ENCODE measurements around the gene GOLGA2. TPM values are rescaled to one million over a fixed set of nuclear protein-coding genes. Genes with fewer than 3 reads are reported as not detected.
"Not testable (repeated sequence)": the region's sequence is repeated elsewhere in the genome, so short reads cannot be mapped to it uniquely, and the experiment has no call there.

The GOLGA2 gene
- total and polyA plus RNA-seq, 3 donors from 2014 or later, result 79.8 to 133 (median 103) TPM

GRCh38 chr9:128232528-128233428 is 43.0 kb downstream of the GOLGA2 start:
- TF ChIP-seq, protein P1, sequence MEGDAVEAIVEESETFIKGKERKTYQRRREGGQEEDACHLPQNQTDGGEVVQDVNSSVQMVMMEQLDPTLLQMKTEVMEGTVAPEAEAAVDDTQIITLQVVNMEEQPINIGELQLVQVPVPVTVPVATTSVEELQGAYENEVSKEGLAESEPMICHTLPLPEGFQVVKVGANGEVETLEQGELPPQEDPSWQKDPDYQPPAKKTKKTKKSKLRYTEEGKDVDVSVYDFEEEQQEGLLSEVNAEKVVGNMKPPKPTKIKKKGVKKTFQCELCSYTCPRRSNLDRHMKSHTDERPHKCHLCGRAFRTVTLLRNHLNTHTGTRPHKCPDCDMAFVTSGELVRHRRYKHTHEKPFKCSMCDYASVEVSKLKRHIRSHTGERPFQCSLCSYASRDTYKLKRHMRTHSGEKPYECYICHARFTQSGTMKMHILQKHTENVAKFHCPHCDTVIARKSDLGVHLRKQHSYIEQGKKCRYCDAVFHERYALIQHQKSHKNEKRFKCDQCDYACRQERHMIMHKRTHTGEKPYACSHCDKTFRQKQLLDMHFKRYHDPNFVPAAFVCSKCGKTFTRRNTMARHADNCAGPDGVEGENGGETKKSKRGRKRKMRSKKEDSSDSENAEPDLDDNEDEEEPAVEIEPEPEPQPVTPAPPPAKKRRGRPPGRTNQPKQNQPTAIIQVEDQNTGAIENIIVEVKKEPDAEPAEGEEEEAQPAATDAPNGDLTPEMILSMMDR (IDR thresholded peaks at IDR 0.05), result no peak
- TF ChIP-seq POLR2A (IDR thresholded peaks at IDR 0.05), result no peak
- no peaks in the 10 kb centered on the region for H3K27me3 ChIP-seq
- H3K27ac ChIP-seq, result no peak overlapping the region
- WGBS, 2 donors, result 85 to 95% methylated on average over 15 to 22 of the region's 22 CpGs
- intact Hi-C loops (cut with DNase I; ENCODE audit: low total_unique reads), result no loop called here
- no peaks in the 10 kb centered on the region for H3K36me3 ChIP-seq (ENCODE audit: low read depth, missing control alignments)
- no peak for DNase-seq
- H3K4me3 ChIP-seq, result no peak overlapping the region
- H3K4me1 ChIP-seq, result no peaks in the 10 kb centered on the region
- no peaks in the 10 kb centered on the region for H3K9me3 ChIP-seq

DNA sequence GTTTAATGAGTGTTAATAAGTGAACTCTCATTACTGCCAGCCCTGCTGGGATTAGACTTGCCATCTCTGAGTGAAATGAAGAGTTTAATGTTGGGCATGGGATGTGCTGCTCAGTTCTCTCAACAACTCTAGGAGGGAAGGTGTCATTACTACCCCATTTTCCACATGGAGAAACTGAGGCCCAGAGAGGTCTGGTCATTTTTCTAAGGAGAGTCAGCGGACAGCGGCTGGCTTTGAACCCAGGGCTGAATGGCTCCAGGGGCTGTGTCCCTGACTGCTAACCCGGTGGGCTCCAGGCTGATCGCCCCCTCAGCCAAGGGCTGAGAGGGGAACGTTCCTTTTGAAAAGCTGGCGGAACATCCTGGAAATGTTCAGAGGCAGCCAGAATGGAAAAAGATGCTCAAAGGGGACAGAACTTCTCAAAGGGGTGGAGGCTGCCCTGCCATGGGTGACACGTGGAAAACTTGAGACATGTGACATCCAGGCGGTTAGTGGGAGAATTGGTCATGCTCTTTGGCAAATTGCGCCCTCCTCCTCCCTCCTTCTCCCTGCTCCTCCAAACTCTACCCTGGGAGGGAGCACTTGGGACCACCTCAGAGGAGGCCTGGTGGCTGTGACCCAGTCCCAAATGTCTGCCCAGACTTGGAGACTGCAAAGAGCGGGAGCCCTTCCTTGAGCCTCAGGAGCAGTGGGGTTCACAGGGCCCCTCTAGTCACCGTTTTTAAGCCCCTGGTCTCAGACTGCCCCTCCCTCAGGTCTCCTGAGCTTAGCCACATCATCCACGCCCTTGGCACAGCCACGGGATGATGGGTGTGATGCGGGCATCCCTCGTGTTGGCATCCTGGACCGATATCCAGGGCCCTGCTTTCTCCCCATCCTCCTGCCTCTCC is 43.9 kb downstream of the GOLGA2 start:
- 64 to 71% methylated on average over 14 to 16 of the region's 16 CpGs for WGBS, 2 donors
- Histone ChIP-seq H3K4me1 (no peaks in the 10 kb centered on the region), H3K36me3 (ENCODE audit: low read depth, missing control alignments) (no peaks in the 10 kb centered on the region), H3K9me3 (no peaks in the 10 kb centered on the region), H3K4me3 (no peak overlapping the region), H3K27ac (no peak overlapping the region), H3K27me3 (no peaks in the 10 kb centered on the region)
- intact Hi-C loops (cut with DNase I; ENCODE audit: low total_unique reads), result no loop called here
- no peak for TF ChIP-seq POLR2A (IDR thresholded peaks at IDR 0.05)
- TF ChIP-seq, protein P1 (IDR thresholded peaks at IDR 0.05), result no peak
- DNase-seq, result no peak

DNA sequence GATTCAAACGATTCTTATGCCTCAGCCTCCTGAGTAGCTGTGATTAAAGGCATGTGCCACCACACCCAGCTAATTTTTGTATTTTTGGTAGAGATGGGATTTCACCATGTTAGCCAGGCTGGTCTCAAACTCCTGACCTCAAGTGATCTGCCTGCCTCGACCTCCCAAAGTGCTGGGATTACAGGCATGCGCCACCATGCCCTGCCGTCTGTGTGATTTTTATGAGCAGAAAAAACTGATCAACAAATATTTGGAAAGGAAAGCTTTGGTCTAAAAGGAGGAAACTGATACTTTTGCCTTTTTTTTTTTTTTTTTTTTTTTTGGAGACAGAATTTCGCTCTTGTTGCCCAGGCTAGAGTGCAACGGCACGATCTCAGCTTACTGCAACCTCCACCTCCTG is 44.9 kb downstream of the GOLGA2 start:
- intact Hi-C loops (cut with DNase I; ENCODE audit: low total_unique reads); H3K9me3 ChIP-seq; DNase-seq; H3K27me3 ChIP-seq; H3K4me1 ChIP-seq; H3K4me3 ChIP-seq; H3K27ac ChIP-seq; H3K36me3 ChIP-seq (ENCODE audit: low read depth, missing control alignments): not testable (repeated sequence)
- WGBS, 2 donors, result 80 to 82% methylated on average over 7 of the region's 7 CpGs

DNA sequence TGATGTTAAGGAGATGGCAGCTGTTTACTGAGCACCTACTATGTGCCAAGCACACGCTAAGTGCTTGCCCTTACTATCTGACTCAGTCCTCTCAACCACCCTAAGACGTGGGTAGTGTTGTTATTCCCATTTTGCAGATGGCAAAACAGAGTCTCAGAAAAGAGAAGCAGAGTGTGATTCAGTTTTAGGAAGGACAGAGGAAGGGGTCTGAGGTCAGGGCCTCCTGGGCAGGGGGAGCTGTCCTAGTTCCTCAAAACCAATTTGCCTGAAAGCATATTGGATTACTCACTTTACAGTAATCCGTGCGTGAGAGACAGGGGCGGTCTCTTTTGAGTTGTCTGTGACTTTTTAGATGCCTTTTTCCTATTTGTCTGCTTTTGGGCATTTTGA is 49.4 kb downstream of the GOLGA2 start:
- no peaks in the 10 kb centered on the region for H3K4me1 ChIP-seq
- H3K9me3 ChIP-seq, result no peaks in the 10 kb centered on the region
- no peak overlapping the region for H3K27ac ChIP-seq
- H3K4me3 ChIP-seq, result no peak overlapping the region
- DNase-seq, result no peak
- 87 to 91% methylated on average over 5 of the region's 5 CpGs for WGBS, 2 donors
- no peak for TF ChIP-seq POLR2A (IDR thresholded peaks at IDR 0.05)
- TF ChIP-seq, protein P1 (IDR thresholded peaks at IDR 0.05), result no peak
- intact Hi-C loops (cut with DNase I; ENCODE audit: low total_unique reads), result no loop called here
- no peaks in the 10 kb centered on the region for H3K36me3 ChIP-seq (ENCODE audit: low read depth, missing control alignments)
- H3K27me3 ChIP-seq, result no peaks in the 10 kb centered on the region

- TF ChIP-seq POLR2A (IDR thresholded peaks at IDR 0.05), result no peak
- TF ChIP-seq, protein P1 (IDR thresholded peaks at IDR 0.05), result no peak
- H3K27ac ChIP-seq, result no peak overlapping the region
- no peak for DNase-seq
- no peaks in the 10 kb centered on the region for H3K36me3 ChIP-seq (ENCODE audit: low read depth, missing control alignments)
- no peak overlapping the region for H3K4me3 ChIP-seq
- WGBS, 2 donors, result 80 to 81% methylated on average over 15 to 19 of the region's 19 CpGs
- H3K9me3 ChIP-seq, result no peaks in the 10 kb centered on the region
- no peaks in the 10 kb centered on the region for H3K4me1 ChIP-seq
- no peaks in the 10 kb centered on the region for H3K27me3 ChIP-seq
- intact Hi-C loops (cut with DNase I; ENCODE audit: low total_unique reads), result no loop called here
These were observed 49.9 kb downstream of the GOLGA2 start for GRCh38 chr9:128225770-128226411.
